Measurements from ENCODE around the gene ARHGEF2.

Gene ARHGEF2

DNA sequence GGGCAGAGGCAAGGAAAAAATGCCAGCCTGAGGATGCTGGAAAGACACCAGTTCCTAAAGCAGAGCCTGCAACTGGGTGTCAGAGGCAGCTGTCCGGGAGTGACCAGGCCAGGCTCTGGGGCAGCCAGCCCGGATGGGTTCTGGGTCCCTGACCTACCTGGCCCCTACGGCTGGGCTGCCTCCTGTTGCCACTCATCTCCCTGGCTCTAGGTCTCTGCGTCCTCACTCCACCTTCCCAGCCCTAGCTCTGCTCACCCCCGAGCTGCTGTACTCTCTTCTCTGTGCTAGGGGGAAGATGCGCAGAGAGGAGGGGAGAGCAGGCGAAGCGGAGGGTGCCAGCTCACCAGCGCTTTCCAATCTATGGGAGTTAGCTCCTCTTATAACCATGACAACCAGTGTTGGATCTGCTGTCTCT is 9.0 kb downstream of the ARHGEF2 start:
- DNase-seq, result no peak

DNA sequence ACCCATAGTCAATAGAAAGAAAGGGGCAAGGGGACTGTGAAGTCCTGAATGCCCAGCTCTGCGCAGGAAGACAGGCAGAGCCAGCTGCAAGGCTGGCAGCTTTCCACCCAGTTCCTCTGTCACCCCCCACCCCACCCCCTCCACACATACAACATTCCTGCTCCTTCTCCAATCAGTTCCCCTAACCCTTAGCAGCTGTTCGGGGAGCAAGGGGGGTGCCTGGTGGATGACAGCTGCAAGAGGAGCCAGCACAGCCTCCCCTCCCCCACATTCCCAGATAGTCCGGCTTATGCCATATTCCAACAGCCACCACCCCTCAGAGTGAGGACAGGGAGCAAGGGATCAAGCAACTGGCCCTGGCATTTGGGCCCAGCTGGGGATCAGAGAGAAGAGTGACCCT is 9.7 kb downstream of the ARHGEF2 start:
- DNase-seq, result no peak

DNA sequence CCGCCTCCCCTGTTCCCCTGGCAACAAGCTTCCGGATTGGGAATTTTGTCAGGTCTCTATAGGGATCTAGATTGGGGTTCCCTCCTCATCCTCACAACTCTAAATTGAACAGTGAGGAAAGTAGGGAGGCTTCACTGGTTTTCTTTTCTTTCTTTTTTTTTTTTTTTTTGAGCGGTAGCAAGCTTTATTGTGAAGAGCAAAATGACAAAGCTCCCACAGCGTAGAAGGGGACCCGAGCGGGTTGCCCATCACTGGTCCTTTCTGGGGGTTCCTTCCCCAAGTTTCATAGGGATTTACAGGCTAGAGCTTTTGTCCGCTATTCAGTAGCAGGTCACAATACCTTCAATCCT is 10.3 kb downstream of the ARHGEF2 start:
- no peak for DNase-seq

DNA sequence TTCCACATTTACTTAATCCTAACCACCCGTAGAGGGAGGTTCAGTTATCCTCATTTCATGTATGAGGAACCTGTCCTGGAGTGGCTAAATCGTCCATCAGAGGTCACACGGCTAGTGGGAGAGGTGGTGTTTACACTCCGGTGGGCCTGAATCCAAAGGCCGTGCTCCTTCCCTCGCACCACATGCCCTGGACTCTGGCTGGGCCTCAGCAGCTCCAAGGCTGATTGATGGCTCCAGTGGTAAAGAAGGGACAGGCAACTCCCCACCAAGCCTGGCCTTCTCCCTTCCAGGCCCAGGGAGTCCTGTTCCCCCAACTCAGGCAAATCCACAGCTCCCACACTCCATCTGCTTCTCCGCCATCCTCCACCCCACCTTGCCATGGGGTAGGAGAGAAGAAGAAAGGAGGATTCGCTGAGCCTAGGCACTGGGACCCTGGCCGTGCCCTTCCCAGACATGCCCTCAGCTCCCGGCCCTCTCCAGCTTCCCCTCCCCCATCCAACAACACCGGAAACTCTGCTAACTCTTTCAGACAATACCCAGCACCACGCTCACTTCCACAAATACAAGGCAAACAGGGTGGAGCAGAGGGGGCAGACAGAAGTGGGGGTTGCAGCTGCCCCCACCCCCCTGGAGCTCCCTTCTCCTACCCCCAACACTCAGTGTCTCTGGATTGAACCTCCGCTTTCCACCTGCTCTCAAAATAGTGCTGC is 10.9 kb downstream of the ARHGEF2 start:
- no peak for DNase-seq

DNA sequence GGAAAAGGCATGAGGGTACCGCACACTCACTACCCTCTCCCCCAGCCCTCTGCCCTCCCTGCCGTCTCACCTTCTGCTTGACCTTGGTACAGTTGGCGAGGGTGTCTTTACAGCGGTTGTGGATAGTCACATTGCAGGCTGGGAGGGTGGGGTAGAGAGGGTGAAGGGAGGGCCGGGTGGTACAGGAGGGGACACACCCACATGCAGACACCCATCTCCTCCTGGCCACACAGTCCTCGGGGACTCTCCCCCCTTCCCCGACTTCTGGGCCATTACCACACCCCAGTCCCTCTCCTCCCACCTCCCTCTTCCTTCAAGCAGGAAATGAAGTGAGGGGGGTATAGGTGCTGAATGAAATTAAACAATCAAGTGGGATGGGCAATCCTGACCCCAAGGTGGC is 11.6 kb downstream of the ARHGEF2 start:
- DNase-seq, result no peak

DNA sequence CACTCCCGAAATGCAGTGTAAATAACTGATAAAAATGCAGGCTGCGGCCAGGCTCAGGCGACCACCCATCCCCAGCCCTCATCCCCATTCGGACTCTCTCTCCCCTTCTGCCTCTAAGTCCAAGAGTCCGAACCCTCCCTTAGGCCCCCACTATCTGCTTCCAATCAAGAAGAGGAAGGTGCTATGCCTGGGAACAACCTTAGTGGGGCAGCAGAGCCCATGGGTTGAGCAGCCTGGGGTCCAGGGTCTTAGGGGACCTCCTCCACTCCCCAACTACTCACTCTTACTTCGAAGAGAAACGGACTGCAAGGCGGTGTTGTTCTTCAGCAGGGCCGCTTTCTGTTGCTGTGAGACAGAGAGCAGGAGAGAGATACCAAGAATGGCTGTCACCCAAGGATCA is 12.2 kb downstream of the ARHGEF2 start:
- DNase-seq, result no peak

DNA sequence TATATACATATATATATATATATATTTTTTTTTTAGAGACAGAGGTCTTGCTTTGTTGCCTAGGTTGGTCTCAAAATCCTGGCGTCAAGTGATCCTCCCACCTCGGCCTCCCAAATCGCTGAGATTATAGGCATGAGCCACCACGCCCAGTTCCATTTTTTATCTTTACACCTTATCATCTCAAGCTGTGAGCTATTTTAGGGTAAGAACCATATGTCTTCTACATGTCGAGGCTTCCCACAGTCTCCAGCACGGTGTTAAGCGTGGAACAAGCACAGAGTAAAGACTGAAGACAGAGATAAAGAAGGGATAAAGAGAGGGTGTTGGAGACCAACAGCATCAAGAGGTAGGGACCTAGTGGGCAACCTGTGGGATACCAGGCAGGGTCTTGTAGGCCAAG is 14.2 kb downstream of the ARHGEF2 start:
- DNase-seq, result no peak

DNA sequence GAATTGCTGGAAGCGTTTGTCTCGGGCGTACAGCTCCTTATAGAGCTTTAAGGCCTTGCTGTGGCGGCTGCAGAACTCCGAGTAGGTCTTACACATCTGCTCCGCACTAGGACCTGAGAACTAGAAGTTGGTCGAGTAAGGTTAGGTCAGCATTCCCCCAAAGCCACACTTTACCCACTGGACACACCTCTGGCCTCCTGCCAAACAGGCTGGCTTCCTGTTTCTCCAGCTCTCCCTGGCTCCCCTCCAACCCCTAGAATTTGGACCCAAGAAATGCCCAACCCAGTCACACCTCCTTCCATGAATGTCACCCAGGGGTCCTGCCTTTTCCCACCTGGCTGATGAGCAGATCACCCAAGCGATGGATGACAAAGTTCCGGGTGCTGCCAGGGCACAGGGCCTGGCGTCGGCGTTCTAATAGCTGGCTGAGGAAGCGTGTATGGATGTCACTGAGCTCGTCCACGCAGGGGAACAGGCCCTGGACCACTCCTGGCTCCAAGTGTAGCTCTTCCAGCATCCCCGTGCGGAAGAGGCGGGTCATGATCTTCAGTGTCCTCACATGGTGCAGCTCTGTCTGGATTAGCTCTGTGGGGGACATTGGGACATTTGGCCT is 15.6 kb downstream of the ARHGEF2 start:
- DNase-seq, result no peak

DNA sequence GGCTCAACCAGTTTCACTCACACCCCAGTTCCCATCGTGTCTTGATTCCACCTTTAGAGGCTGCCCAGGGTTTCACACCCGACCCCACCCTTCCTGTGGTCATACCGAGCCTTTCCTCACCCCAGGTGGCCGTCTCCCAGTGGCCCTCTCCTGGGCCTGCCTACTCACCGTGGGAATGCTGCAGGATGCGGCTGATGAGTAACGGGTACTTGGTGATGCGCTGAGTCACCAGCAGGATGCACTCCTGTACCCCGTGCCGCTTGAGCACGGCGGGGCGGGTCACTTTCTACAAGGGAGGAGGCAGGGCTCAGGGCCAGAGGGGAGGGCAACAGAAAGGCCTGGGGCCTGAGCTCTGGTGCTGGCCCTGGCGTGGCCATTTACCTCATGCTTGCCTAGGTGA is 16.4 kb downstream of the ARHGEF2 start:
- DNase-seq, result no peak

DNA sequence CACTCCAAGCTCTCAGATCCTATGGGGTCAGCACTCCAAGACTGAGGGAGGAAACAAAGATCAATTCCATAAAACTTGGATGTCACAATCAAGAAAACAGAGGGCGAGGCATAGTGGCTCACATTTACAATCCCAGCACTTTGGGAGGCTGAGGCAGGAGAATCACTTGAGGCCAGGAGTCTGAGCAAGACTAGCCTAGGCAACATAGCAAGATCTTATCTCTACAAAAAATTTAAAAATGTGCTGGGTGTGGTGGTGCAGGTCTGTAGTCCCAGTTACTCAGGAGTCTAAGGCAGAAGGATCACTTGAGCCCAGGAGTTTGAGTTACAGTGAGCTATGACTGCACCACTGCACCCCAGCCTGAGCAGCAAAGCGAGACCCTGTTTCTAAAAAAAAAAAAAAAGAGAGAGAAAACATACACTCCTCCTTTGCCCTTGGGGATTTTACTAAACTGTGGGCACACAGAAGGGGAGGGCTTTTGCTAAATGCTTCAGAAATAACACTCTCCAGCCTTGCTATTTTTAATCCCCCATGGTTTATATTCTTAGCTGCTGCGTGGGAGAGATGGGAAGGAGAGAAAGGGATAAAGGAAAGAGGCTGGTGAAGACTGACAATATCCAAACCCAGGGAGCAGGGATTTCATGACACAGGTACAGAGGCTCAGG is 18.1 kb downstream of the ARHGEF2 start:
- DNase-seq, result no peak

DNA sequence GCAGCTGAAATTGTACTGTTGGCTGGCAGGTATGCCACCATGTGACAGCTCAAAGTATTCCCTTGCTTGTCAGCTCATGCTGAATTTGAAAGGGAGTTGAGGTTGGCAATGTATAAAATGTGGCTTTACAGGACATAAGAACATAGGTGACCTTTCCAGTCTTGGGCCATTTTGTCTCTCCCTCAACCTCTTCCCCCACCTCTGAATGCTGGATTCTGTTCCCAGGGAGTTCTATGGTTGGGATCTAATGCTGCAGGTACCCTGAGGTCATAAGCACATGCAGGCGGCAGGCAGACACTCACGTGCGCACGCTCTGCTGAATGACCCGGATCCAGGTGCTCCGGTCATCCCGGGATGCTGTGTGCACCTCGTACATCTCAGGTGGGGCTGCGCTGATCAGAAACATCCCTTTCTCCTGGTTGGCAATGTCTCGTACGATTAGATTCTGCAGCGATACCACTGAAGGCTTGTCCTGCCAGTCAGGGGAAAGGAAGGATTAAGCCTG is 20.9 kb downstream of the ARHGEF2 start:
- no peak for DNase-seq

DNA sequence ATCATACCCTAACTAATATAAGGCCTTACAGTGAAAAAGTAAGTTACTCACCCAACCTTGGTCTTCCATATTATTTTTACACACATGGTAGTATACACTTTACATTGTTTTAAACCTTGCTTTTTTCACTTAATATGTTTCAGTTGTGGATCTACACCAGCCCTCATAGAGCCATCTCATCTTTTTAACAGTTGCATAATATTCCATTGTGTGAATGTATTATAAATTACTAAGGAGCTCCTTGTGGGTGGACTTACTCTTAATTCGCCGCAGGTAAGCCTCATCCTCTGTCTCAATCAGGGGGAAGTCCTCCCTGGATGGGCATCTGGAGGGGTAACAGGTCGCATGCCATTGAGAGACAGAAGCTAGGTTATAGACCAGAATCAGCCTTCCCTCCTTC is 23.7 kb downstream of the ARHGEF2 start:
- DNase-seq, result no peak

DNA sequence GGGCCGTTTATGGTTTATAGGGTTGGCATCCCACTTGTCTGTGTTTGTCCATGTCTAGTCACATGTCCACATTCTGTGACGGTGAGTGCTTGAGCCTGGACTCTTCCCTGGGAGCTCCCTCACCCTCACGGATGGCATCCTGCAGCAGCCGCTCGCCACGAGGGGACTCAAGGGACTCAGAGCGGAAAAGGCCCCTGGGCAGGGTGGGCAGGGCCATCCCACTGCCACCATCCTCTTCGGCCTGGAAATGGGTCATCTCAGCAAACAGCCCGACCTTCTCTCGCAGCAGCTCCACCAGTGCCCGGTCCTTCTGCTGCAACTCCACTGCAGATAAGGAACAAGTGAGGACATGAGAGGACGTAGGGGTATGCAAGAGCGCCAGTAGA is 25.8 kb downstream of the ARHGEF2 start:
- DNase-seq, result no peak

DNA sequence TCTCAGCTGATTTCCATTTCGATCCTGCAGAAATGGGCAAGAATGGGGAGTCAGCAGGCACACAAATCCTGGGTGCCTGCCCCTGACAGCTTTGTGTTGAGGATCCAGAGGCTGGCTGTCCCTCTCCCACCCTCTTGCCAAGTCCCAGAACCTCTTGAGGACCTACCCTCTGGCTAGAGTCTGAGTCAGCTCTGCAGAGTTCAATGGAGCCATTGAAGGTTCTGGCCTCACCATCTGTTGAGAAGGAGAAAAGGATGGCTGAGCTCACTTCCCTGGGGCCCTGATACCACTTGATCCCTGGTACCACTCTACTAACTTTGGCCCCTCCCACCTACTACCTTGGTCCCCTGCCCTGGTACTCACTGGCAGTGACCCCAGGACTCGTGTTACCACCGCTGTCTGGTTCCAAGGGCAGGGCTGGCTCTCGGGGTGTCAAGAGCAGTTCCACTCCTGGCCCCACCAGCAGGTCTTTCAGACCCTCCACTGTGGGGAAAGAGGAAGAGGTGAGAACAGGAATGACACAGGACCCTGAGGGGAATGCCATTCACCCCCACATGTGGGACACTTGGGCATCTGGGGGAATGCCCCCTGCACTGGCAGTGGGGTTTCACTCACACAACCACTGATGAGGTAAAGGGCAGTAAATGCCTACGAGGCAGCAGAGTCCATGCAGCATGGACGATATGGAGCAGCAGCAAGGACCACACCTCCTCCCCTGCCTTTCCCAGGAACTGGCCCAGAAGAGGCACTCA is 26.4 kb downstream of the ARHGEF2 start:
- no peak for DNase-seq

DNA sequence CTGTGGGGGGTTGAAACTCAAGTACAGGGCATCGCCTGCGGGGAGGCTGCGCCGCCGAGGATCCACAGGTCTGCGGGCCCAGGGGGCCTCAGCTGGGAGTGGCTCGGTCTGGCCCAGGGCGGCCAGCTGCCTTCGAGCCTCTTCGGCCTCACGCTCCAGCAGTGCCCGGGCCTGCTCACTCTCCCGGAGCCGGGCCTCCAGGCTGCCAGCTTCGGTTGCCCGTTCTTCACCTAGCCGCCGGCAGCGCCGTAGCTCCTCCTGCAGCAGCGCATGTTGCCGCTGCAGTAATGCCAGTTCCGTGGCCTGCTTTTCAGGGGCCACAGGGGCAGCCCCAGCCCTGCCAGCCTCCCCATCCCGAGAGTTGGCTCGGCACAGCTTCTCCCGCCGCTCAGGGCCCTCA is 27.5 kb downstream of the ARHGEF2 start:
- no peak for DNase-seq

DNA sequence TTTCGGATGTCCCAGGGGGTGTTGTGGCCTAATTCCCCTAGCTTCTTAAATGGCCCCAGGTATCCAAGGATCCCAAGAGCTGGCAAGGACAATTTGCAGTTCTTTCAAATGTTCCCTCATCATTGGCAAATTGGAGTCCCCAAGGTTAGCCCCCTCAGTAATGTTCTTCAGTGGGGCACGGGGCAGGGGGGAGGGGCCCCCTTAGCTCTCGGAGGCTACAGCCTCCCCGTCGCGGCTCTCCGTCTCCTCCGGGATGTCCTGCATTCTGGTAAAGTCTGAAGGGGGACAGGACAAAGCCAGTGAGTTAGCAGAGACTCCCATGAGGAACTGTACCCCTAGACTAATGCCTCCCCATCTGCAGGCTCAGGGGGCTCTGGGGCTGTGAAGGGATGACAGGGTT is 30.6 kb downstream of the ARHGEF2 start:
- no peak for DNase-seq

DNA sequence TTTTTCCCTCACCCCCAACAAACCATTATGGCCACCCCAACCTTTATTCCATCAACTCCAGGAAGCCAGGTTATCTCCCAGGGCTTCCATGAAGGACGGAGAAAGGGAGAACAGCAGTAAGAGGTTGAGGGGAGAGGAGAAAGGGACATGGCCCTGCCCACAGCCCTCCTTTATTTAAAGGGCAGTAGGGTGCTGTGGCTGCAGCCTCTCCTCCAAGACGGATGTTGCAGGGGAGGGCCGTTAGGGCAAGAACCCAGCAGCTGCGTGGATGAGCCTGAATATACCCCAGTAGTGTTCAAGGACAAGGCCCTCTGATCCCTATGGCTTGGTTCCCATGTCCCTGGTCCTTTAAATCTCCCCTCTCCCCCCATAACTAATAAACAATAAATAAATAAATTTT is 31.1 kb downstream of the ARHGEF2 start:
- DNase-seq, result no peak

DNA sequence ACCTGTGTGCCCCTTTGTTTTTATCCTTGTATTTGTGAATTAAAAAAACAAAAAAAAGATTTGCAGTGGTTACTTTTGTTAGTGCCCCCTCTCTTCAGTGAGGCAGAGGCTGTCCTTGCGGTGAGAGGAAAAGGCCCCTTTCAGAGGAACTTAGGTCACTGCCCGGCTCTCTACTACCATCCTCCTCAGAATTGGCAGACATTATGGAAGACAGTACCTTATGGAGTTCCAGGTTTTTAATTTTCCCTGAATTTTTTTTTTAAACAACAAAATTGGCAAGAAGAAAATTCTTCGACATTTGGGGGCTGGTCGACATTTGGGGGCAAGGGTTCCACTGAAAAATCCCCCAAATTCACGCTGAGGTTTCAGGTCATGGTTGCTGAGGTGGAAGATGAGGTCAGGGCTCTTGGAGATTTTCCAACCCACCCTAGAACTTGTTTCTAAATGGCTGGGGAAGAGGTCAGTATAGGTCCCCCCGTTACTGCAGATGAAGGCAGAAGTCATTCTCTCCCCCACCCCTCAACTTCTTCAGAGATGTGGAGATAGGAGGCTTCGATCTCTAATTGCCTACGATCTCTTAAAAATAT is 31.6 kb downstream of the ARHGEF2 start:
- DNase-seq, result no peak

DNA sequence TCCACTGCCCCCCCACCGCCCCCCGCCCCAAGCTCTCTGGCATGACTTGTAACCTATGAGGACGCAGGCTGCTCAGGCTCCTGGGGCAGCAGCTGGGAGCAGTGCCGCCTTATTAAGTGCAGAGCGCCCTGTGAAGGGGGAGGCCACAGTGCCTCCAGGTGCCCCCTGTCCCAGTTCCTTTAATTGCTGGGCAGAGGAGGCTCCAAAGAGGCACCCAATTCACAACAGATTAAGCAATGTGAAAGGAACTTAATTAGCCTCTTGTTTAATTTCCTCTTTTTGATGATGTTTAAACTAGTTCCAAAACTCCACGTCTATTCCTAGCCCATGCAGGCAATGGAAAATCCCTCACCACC is 33.9 kb downstream of the ARHGEF2 start:
- DNase-seq, result no peak

DNA sequence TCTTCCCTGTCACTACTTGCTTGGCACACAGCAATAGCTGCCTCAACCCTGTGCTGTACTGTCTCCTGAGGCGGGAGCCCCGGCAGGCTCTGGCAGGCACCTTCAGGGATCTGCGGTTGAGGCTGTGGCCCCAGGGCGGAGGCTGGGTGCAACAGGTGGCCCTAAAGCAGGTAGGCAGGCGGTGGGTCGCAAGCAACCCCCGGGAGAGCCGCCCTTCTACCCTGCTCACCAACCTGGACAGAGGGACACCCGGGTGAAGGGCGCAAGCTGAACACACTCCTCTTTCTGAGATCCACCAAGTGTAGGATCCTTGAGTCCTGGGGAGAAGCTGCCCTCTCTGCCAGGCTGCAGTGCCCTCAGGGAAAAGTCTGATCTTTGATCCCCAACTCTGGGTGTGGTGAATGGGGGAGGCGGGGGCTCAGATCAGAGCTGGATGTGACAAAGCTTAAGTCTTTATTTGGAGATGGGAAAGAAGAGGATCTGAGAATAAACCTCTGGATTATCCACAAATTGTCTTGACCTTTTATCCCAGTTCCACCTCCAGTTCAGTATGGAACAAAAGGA is 35.7 kb downstream of the ARHGEF2 start:
- DNase-seq, result no peak

DNA sequence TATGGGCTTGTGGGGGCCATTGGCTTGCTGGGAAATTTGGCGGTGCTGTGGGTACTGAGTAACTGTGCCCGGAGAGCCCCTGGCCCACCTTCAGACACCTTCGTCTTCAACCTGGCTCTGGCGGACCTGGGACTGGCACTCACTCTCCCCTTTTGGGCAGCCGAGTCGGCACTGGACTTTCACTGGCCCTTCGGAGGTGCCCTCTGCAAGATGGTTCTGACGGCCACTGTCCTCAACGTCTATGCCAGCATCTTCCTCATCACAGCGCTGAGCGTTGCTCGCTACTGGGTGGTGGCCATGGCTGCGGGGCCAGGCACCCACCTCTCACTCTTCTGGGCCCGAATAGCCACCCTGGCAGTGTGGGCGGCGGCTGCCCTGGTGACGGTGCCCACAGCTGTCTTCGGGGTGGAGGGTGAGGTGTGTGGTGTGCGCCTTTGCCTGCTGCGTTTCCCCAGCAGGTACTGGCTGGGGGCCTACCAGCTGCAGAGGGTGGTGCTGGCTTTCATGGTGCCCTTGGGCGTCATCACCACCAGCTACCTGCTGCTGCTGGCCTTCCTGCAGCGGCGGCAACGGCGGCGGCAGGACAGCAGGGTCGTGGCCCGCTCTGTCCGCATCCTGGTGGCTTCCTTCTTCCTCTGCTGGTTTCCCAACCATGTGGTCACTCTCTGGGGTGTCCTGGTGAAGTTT is 36.4 kb downstream of the ARHGEF2 start:
- no peak for DNase-seq
